Putamen (tissue), 1 donor: ENCODE measurements around the gene CD2.

Experiments used
- DNase-seq: peaks from one replicate; pipeline ENCODE4 v3.0.0-alpha.2; 2016; ENCODE audit warnings: low spot score

CD2 gene

GRCh38 chr1:116754198-116754977, at the start of gene CD2:
TSS of gene CD2 (plus strand) at chr1:116754430. CDS start at chr1:116754493, 63 bp downstream.
- DNase-seq = no peak

GRCh38 chr1:116706123-116706522, 48.1 kb upstream of the CD2 start:
- DNase-seq = no peak

- DNase-seq = no peak
These were observed 47.4 kb upstream of the CD2 start for GRCh38 chr1:116706841-116707240.

- no peak for DNase-seq
These were observed 45.9 kb upstream of the CD2 start for GRCh38 chr1:116708255-116708900.

GRCh38 chr1:116709666-116710167, 44.5 kb upstream of the CD2 start:
- no peak for DNase-seq

GRCh38 chr1:116710420-116711262, 43.6 kb upstream of the CD2 start:
- DNase-seq = no peak

- DNase-seq = no peak
These were observed 42.9 kb upstream of the CD2 start for GRCh38 chr1:116711263-116711840.

GRCh38 chr1:116712510-116712909, 41.7 kb upstream of the CD2 start:
- DNase-seq = no peak

GRCh38 chr1:116713474-116713873, 40.8 kb upstream of the CD2 start:
- DNase-seq = no peak

GRCh38 chr1:116716391-116716790, 37.8 kb upstream of the CD2 start:
- no peak for DNase-seq

GRCh38 chr1:116717318-116717717, 36.9 kb upstream of the CD2 start:
- no peak for DNase-seq

GRCh38 chr1:116720364-116721038, 33.7 kb upstream of the CD2 start:
- DNase-seq = no peak

GRCh38 chr1:116721039-116721405, 33.2 kb upstream of the CD2 start:
- DNase-seq = no peak

GRCh38 chr1:116721451-116722007, 32.7 kb upstream of the CD2 start:
- DNase-seq = no peak

- no peak for DNase-seq
These were observed 32.0 kb upstream of the CD2 start for GRCh38 chr1:116722016-116722838.

GRCh38 chr1:116724765-116725375, 29.4 kb upstream of the CD2 start:
- DNase-seq = peak; percentile 35

- DNase-seq = no peak
These were observed 28.4 kb upstream of the CD2 start for GRCh38 chr1:116725798-116726197.

- no peak for DNase-seq
These were observed 27.1 kb upstream of the CD2 start for GRCh38 chr1:116726872-116727820.

- no peak for DNase-seq
These were observed 22.8 kb upstream of the CD2 start for GRCh38 chr1:116731439-116731838.
